Pancreas (tissue), 10 donors: ENCODE results near the gene SYNGR1. TPM values are rescaled to one million over a fixed set of nuclear protein-coding genes. Genes with fewer than 3 reads are reported as not detected.

Source experiments
- ATAC-seq, 4 donors: fragments of 200-7000 bp; cut with Tn5 transposase; one replicate each; pipeline versions ENCODE4 v1.8.0 to v1.9.1; 2020; ENCODE audit warnings: mild to moderate bottlenecking in 4 of 4, moderate library complexity in 4 of 4
- DNase-seq, 6 donors: peaks; one replicate each; pipeline ENCODE4 v3.0.0-alpha.2; 2020
- FAIRE-seq: peaks from 2 replicates; lab custom pipeline; 2012; peaks lifted over from hg19 to GRCh38; lab: Jason Lieb, UNC
- H3K27ac ChIP-seq, 4 donors: fragments of 200-600 bp; sonication (generic); 1 replicate in 3 of 4; 2 replicates in 1 of 4; pipeline versions ENCODE4 v1.5.0 to v1.8.0; 2020
- H3K27me3 ChIP-seq, 4 donors: fragments of 200-600 bp; one replicate each; pipeline ENCODE4 v1.8.0; 2021
- H3K36me3 ChIP-seq, 3 donors: fragments of 200-600 bp; sonication (generic) in 1 of 3; one replicate each; pipeline versions ENCODE4 v1.5.0 to v1.8.0; 2020 to 2021
- H3K4me1 ChIP-seq, 3 donors: fragments of 200-600 bp; one replicate each; pipeline ENCODE4 v1.8.0; 2021
- H3K4me3 ChIP-seq, 4 donors: fragments of 200-600 bp; sonication (generic) in 2 of 4; one replicate each; pipeline versions ENCODE4 v1.5.0 to v1.8.0; 2020 to 2021
- H3K9me3 ChIP-seq, 4 donors: fragments of 200-600 bp; one replicate each; pipeline ENCODE4 v1.8.0; 2021
- WGBS, 2 donors: extraction: QIAGEN DNeasy Blood & Tissue Kit; methylation state at CpG; one replicate each; pipeline ENCODE4 v1.1.7; 2013; 5-methylcytosine and 5-hydroxymethylcytosine counted together
- intact Hi-C, 3 donors: fragments of 100-400 bp; cut with DNase I; formaldehyde crosslinking; loops; one replicate each; pipeline versions ENCODE4 v1.11.1 to v1.14.2; 2022
- polyA plus RNA-seq, 2 donors: library from polyadenylated mRNA; stranded (reverse); fragments of 200-250 nt; gene quantifications; one replicate each; pipeline ENCODE4 v1.2.3, GENCODE V29; 2013
- total RNA-seq, 6 donors: library from RNA; stranded (reverse); fragmentation: NEBNext Ultra II Directional in 4 of 6; extraction: Animal tissue kit (Norgen Biotek cat#: 25700) in 4 of 6; gene quantifications; one replicate each; pipeline versions ENCODE4 v1.2.1 to v1.2.4, GENCODE V29; 2021 to 2023
- TF ChIP-seq, protein P1 (sequence below), 4 donors: fragments of 200-600 bp; sonication (generic) in 3 of 4; IDR thresholded peaks; one replicate each; pipeline versions ENCODE4 v1.5.0 to v1.8.0; 2021; ENCODE audit warnings: antibody characterized with exemption in 4 of 4
- donor health status: healthy with polysubstance abuse.
- donor health status: DM: no; HTN: no; CAD: no; lungs with moderate emphysema.
- donor health status: DM: no; HTN: no; CAD: no.
- donor health status: control.
- donor health status: control.
- donor health status: Bipolar disorder and iron deficiency.
- donor health status: DM: yes; HTN: yes; CAD: no.
- donor health status: DM: no; HTN: no; CAD: no.
- donor health status: DM: no; HTN: no; CAD: no.
- donor health status: DM: yes; HTN: yes; CAD: no.

The SYNGR1 gene
- total and polyA plus RNA-seq, 8 donors = 12.2 to 26.8 (median 16.5) TPM

DNA sequence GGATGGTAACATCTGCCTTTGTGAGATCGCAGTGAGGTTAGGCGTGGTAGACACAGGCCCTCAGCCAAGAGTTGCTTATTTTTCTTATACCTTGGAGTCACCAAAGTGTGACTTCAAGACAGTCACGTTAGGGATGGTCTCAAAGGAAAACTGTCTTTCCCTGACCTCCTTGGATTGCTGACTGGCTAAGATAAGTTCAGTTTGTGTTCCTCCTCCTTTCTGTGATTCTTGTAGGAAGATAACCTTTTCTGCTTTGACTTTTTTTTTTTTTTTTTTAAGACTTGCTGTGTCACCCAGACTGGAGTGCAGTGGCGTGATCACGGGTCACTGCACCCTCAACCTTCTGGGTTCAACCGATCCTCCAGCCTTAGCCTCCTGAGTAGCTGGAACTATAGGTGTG, 72.9 kb downstream of the SYNGR1 start:
- 96% methylated on average over 6 of the region's 6 CpGs for WGBS, 2 donors
- intact Hi-C loops = no loop called here
- no peak for FAIRE-seq
- H3K27ac ChIP-seq = no peak overlapping the region
- no peak overlapping the region for H3K4me3 ChIP-seq
- no peak for ATAC-seq
- H3K27me3 ChIP-seq = no peaks in the 10 kb centered on the region
- TF ChIP-seq, protein P1, sequence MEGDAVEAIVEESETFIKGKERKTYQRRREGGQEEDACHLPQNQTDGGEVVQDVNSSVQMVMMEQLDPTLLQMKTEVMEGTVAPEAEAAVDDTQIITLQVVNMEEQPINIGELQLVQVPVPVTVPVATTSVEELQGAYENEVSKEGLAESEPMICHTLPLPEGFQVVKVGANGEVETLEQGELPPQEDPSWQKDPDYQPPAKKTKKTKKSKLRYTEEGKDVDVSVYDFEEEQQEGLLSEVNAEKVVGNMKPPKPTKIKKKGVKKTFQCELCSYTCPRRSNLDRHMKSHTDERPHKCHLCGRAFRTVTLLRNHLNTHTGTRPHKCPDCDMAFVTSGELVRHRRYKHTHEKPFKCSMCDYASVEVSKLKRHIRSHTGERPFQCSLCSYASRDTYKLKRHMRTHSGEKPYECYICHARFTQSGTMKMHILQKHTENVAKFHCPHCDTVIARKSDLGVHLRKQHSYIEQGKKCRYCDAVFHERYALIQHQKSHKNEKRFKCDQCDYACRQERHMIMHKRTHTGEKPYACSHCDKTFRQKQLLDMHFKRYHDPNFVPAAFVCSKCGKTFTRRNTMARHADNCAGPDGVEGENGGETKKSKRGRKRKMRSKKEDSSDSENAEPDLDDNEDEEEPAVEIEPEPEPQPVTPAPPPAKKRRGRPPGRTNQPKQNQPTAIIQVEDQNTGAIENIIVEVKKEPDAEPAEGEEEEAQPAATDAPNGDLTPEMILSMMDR (IDR thresholded peaks at IDR 0.05) = no peak
- H3K36me3 ChIP-seq = peaks cover 0 to 53% (median 18%) of the 10 kb centered on the region in 3 donors
- no peak for DNase-seq
- H3K9me3 ChIP-seq = no peaks in the 10 kb centered on the region
- no peaks in the 10 kb centered on the region for H3K4me1 ChIP-seq

GRCh38 chr22:39423976-39424375, 74.2 kb downstream of the SYNGR1 start:
- no peaks in the 10 kb centered on the region for H3K9me3 ChIP-seq
- intact Hi-C loops = no loop called here
- no peaks in the 10 kb centered on the region for H3K27me3 ChIP-seq
- 98 to 100% methylated on average over 3 of the region's 3 CpGs for WGBS, 2 donors
- TF ChIP-seq, protein P1 (IDR thresholded peaks at IDR 0.05) = no peak
- no peaks in the 10 kb centered on the region for H3K4me1 ChIP-seq
- ATAC-seq (no peak), DNase-seq (no peak), FAIRE-seq (no peak)
- H3K36me3 ChIP-seq = peaks cover 0 to 54% (median 13%) of the 10 kb centered on the region in 3 donors
- H3K27ac ChIP-seq = no peak overlapping the region
- no peak overlapping the region for H3K4me3 ChIP-seq

DNA sequence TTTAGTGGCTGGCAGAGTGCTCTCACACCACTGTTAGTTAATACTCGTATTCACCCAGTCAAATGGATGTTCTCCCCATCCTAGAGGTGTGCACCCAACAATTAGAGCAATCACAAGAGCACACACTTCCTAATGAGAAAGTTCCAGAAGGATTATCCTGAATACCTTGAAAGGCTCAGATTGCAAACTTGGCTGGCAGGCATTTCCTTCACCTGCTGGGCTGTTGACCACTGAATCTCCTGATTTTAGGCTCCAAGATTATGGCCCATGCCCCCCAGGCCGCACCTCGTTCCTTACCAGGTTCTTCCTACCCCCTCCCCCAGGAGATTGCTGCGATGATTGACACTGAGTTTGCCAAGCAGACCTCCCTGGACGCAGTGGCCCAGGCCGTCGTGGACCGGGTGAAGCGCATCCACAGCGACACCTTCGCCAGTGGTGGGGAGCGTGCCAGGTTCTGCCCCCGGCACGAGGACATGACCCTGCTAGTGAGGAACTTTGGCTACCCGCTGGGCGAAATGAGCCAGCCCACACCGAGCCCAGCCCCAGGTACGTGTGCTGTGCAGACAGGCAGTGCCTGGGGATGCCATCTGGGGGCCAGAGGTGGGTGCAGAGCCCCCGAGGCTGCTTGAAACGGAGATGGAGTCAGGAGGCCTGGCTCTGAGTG, 76.7 kb downstream of the SYNGR1 start:
- Histone ChIP-seq H3K36me3 (peaks cover 0 to 51% (median 6%) of the 10 kb centered on the region in 3 donors), H3K27ac (no peak overlapping the region), H3K4me1 (no peaks in the 10 kb centered on the region), H3K9me3 (no peaks in the 10 kb centered on the region), H3K4me3 (no peak overlapping the region), H3K27me3 (no peaks in the 10 kb centered on the region)
- FAIRE-seq (no peak), ATAC-seq (no peak), DNase-seq (no peak)
- TF ChIP-seq, protein P1 (IDR thresholded peaks at IDR 0.05) = no peak
- 93 to 98% methylated on average over 20 of the region's 20 CpGs for WGBS, 2 donors
- intact Hi-C loops = no loop called here

DNA sequence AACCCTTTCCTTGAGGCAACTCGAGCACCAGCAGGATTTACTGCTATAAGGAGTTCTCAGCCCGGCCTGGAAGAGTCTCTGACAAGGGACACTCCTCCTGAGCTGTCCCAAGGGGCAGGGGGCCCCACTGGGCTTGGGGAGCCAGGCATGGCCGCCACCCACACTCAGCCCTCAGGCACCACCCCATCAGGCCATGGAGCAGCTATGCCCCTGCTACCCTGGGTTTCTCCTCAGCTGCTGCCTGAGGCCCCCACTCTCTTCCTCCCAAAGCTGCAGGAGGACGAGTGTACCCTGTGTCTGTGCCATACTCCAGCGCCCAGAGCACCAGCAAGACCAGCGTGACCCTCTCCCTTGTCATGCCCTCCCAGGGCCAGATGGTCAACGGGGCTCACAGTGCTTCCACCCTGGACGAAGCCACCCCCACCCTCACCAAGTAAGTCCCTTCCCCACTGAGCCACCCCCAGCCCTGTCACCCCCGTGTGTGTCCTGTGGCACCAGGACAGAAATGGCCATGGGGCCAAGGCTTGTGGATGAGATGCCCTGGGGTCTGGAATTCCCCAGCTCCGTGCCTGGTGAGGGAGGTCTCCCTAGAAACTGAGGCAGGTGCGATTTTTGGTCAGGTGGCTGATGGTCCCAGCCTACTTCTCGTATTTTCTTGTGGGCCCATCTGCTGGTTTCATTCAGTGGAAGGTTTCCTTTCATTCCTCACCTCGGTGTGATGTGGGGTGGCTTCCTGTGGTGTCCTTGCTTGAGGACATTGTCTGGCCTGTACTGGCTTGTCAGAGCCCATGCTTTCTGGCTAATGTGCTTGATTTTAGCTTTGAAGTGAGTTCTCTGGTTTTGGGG, 78.2 kb downstream of the SYNGR1 start:
- DNase-seq (no peak), ATAC-seq (no peak), FAIRE-seq (no peak)
- H3K4me1 ChIP-seq = no peaks in the 10 kb centered on the region
- intact Hi-C loops = no loop called here
- H3K9me3 ChIP-seq = no peaks in the 10 kb centered on the region
- H3K4me3 ChIP-seq = no peak overlapping the region
- no peaks in the 10 kb centered on the region for H3K27me3 ChIP-seq
- H3K36me3 ChIP-seq = peaks cover 0 to 56% (median 6%) of the 10 kb centered on the region in 3 donors
- 88 to 92% methylated on average over 13 of the region's 13 CpGs for WGBS, 2 donors
- TF ChIP-seq, protein P1 (IDR thresholded peaks at IDR 0.05) = no peak
- H3K27ac ChIP-seq = no peak overlapping the region
